Activated CD8-positive, alpha-beta memory T cell treated with anti-CD3 and anti-CD28 coated beads for 36 hours (primary cell): ENCODE measurements around the gene SGK2. TPM values are rescaled to one million over a fixed set of nuclear protein-coding genes. Genes with fewer than 3 reads are reported as not detected.
"Not testable (repeated sequence)": the region's sequence is repeated elsewhere in the genome, so short reads cannot be mapped to it uniquely, and the experiment has no call there.

Experiments
- CTCF ChIA-PET: fragments of 350-600 bp; sonication (Branson Sonifier 250); formaldehyde crosslinking; loops from one replicate; lab custom pipeline; 2021; ENCODE audit warnings: antibody characterized with exemption; lab: Charles Lee
- POLR2A ChIA-PET: fragments of 350-600 bp; sonication (Branson Sonifier 250); formaldehyde crosslinking; loops from one replicate; lab custom pipeline; 2021; ENCODE audit warnings: antibody characterized with exemption; lab: Charles Lee
- total RNA-seq, 2 experiments: library from RNA; stranded (reverse); gene quantifications; one replicate each; pipeline ENCODE4 v1.2.3, GENCODE V29; 2021

SGK2 gene
- total RNA-seq, 2 experiments from 2014 or later = 0.15 TPM; not detected in 1

DNA sequence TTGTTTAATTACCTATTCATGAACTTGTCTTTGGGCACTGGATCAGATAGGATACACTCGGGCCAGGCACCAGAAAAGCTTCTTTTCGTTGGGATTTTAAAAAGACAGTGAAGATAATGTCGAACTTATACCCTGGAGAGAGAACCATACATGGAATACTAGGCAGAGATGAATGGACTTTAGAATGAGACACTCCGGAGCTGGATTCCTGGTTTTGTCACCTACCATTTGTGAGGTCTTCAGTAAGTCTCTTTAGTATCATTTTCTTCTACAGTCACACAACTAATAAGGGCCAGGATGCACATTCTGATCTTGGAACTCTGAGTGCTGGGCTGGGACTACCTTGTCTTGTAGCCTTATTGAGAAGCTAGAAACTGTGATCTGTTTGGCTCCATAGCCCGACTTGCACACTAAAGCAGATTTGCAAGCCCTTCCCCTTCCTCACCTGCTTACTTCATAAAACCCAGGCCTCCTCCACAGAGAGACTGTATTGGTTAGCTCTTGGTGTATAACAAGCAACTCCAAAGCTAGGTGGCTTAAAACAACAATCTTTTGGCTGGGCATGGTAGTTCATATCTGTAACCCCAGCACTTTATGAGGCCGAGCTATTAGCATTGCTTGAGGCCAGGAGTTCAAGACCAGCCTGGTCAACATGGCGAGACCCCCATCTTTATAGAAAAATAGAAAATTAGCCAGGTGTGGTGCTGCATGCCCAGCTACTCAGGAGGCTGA, 24.5 kb downstream of the SGK2 start:
- POLR2A ChIA-PET = no interaction called here
- CTCF ChIA-PET = interaction anchor here (1.2 kb wide), 1 partner anchor 109 kb away, joined by 4 read pairs; no protein-coding TSS in a partner anchor

DNA sequence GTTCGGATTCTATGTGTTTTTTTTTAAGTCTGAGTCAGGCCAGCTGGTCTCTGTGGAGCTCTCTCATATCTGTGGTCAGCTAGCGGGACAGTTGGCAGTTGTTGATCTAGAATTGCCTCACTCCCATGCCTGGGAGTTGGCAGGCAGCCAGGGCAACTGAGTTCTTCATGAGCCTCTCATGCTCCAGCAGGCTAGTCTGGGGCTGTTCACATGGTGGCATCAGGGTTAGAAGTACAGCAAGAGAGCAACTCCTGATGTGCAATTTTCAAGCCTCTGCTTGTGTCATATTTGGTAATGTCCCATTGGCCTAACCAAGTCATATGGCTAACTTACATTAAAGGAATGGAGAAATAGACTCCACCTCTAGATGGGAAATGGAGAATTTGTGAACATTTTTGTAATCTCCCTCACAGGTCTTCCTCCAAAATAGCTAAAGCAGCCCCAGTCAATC, 25.2 kb downstream of the SGK2 start:
- ChIA-PET POLR2A (no interaction called here), CTCF (interaction anchor here (1.2 kb wide), 1 partner anchor 108 kb away, joined by 4 read pairs; no protein-coding TSS in a partner anchor)

DNA sequence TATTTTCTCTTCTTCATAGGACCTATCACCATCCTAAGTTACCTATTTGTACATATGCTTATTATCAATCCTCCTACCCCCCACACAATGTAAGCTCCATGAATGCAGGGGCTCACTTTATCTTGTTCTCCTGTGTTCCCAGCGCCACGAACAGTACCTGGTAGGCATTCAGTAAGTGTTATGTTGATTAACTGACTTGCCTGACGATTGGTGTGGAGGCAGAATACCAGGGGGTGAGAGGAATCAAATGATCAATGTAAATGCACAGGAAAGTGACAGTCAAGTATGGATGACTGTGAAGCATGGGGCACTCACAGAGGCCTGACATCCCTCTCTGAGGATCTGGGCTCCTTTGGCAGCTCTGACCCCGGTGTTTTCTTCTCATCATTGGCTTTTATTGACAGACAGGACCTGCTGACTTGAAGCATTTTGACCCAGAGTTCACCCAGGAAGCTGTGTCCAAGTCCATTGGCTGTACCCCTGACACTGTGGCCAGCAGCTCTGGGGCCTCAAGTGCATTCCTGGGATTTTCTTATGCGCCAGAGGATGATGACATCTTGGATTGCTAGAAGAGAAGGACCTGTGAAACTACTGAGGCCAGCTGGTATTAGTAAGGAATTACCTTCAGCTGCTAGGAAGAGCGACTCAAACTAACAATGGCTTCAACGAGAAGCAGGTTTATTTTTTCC, 25.8 kb downstream of the SGK2 start:
- POLR2A ChIA-PET = no interaction called here
- CTCF ChIA-PET = interaction anchor here (1.2 kb wide), 1 partner anchor 107 kb away, joined by 4 read pairs; no protein-coding TSS in a partner anchor

DNA sequence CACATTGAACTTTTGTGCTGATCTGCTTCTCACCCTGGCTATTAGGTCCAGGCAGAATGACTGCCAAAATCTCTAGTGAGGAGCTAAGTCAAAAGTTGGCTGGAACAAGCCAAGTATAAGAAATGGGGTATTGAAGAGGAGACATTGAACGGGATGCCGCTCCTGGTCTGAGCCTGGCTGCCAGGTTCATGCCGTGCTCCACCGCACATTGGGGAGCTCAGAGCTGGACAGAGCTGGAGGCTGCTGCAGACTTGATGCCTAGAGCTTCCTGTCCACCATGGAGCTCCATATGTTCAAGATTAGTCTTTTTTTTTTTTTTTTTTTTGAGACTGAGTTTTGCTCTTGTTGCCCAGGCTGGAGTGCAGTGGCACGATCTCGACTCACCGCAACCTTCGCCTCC, 27.8 kb downstream of the SGK2 start:
- ChIA-PET POLR2A (no interaction called here), CTCF (no interaction called here)

DNA sequence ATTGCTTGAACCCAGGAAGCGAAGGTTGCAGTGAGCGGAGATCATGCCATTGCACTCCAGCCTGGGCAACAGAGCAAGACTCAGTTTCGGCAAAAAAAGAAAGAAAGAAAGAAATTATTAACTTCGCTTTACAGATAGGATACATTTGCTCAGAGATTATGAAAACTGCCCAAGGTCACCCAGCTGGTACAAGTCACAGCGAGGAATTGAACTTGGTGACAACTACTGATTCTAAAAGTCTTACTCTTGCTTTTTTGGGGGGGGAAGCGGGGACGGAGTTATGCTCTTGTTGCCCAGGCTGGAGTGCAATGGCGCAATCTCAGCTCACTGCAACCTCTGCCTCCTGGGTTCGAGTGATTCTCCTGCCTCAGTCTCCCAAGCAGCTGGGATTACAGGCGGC, 29.7 kb downstream of the SGK2 start:
- POLR2A ChIA-PET, CTCF ChIA-PET: not testable (repeated sequence)

DNA sequence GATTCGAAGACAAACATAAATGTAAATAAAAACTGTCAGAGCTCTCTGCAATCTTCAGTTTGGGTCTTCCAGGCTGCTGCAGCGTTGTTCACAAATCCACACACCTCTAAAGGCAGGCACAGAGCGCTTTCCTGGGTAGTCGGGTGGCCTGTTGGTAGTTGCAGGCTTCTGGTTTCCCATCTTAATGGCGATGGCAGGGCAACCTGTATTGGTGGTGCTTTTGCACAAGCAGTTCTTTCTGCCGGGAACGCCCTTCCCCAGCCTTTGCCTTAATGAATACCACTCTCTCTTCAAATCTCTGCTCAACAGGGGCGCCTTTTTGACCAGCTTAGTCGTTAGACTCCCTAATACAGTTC, 31.2 kb downstream of the SGK2 start:
- POLR2A ChIA-PET = interaction anchor here (2.0 kb wide), 1 partner anchor 132 kb away, joined by 5 read pairs; the partner anchor contains the start of gene SRSF6
- CTCF ChIA-PET = no interaction called here

DNA sequence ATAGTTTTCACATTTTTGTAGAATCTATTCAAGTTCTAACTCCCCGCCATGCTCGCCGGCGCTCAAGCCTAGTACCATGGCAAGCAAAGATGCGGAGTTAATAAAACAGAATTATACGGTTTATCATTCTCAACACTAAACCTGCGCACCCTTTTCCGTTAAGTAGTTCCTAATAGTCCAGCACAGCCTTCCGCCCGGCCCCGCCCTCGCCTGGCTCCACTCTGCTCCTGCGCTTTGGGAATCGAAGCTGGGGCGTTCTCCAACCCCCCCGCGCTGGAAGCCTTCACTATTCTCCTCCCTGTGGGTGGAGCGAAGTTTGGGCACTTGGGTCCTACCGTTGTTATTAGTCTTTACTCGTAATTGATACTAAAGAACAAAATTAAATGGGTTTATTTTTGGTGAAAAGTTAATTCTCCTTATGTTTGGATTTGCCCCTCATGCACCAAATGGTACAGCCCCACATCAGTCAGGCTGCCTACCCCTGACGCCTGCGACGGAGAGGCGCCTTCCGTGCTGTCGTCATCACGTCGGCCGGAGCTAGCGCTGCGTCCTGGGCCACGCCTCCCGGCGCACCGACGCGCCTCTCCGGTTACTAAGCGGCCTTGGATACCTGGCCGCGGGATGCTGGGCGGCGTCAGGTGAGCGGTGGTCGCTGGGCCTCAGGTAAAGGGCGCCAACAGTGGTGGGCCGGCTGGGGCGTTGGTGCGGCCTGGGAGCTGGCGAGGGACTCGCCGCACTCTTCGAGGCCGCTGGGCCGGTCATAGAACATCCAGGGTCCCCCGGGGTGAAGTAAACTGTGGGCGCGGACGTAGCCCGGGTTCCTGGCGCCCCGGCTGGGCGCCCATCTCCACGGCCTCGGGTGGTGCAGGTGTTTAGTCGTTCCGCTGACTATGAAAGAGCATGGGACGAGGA, 31.8 kb downstream of the SGK2 start, which contains the start of gene IFT52:
Gene IFT52, plus strand, starts transcription at position 546 of the 912 bp plus-strand sequence. CDS start 3,762 bp downstream, outside the sequence.
- ChIA-PET POLR2A (interaction anchor here (2.0 kb wide), 1 partner anchor 133 kb away, joined by 5 read pairs; the partner anchor contains the start of gene SRSF6), CTCF (interaction anchor here (0.5 to 1.2 kb wide), 3 partner anchors 52 to 171 kb away, joined by 3 to 7 read pairs (median 3); no protein-coding TSS in a partner anchor)

DNA sequence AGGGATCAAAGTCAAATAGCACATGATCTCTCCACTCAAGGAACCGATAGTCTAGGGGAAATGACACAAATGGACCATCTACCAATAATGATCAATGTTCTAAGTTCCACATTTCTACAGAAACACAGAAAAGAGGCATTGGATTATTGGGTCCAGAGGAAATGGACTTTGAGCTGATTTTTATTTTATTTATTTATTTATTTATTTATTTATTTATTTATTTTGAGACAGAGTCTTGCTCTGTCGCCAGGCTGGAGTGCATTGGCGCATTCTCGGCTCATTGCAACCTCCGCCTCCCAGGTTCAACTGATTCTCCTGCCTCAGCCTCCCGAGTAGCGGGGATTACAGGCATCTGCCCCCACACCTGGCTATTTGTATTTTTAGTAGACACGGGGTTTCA, 43.1 kb downstream of the SGK2 start:
- POLR2A ChIA-PET, CTCF ChIA-PET: not testable (repeated sequence)

DNA sequence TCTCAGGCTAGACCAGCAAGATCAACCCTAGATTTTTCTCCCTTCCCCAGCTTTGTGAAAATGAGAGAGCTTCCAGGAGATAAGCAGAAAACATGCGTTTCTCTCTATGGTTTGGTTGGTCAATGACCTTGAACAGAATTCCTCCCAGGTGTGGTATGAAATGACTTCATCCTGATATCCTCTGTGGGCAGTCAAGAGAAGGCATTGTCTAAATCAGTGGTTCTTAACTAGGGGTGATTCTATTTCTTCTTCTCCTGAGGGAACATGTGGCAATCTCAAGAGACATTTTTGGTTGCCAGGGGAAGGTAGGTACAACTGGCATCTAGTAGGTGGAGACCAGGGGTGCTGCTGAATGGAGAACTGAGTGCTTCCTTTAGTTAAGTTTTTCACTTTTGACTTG, 44.3 kb downstream of the SGK2 start:
- ChIA-PET POLR2A (no interaction called here), CTCF (no interaction called here)

DNA sequence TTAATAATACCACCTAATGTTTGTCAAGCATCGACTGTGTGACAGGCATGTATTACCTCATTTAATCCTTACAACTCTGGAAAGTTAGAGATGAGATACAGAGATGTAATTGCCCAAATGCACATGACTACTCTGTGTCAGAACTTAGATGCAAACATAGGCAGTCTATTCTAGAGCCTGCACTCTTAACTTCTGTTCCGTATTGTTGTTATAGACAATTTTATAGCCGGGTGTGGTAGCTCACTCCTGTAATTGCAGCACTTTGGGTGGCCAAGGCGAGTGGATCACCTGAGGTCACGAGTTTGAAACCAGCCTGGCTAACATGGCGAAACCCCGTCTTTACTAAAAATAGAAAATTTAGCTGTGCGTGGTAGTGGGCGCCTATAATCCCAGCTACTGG, 46.9 kb downstream of the SGK2 start:
- POLR2A ChIA-PET = no interaction called here

DNA sequence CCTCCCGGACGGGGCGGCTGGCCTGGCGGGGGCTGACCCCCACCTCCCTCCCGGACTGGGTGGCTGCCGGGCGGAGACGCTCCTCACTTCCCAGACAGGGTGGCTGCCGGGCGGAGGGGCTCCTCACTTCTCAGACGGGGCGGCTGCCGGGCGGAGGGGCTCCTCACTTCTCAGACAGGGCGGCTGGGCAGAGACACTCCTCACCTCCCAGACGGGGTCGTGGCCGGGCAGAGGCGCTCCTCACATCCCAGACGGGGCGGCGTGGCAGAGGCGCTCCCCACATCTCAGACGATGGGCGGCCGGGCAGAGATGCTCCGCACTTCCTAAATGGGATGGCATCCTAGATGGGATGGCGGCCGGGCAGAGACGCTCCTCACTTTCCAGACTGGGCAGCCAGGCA, 48.5 kb downstream of the SGK2 start:
- POLR2A ChIA-PET, CTCF ChIA-PET: not testable (repeated sequence)

More for the DNA sequence above, 46.9 kb downstream of the SGK2 start:
- CTCF ChIA-PET = no interaction called here

DNA sequence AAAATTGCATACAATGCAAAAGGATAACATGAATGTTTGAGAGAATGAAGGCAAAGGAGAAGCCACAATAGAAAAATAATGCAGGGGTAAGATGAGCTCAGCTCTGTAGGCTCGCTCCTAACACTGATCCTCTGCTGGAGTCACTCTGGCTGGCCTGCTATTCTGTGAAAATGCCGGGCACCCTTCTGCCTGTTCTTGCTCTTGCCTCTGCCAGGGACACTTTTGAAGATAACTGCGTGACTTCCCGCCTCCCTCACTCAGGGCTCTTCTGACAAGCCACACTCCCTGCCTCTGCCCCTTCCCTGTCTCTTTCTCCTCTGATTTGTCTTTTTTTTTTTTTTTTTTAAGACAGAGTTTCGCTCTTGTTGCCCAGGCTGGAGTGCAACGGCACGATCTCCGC, 72.8 kb downstream of the SGK2 start:
- CTCF ChIA-PET = interaction anchor here (0.7 kb wide), 1 partner anchor 89 kb away, joined by 3 read pairs; no protein-coding TSS in a partner anchor

More for the DNA sequence above, 72.8 kb downstream of the SGK2 start:
- POLR2A ChIA-PET = no interaction called here

Other genes starting within 250 kb of the SGK2 start
- 100 to 1,000 TPM; 182 to 184 TPM for gene SRSF6, start 101.1 kb upstream of the SGK2 start, total RNA-seq
- 1 to 10 TPM; 4.4 to 5.2 TPM for gene L3MBTL1, start 51.3 kb upstream of the SGK2 start, total RNA-seq
- 10 to 100 TPM; 18.4 to 19.0 TPM for gene IFT52, start 31.9 kb downstream of the SGK2 start, total RNA-seq
- gene MYBL2, start 108.1 kb downstream of the SGK2 start, total RNA-seq = 10 to 100 TPM; 91.7 to 92.0 TPM
- not detected for gene GTSF1L, start 168.0 kb downstream of the SGK2 start, total RNA-seq